IMR-90 (cell line): Measurements from ENCODE around the gene CATSPER1. TPM values are rescaled to one million over a fixed set of nuclear protein-coding genes. Genes with fewer than 3 reads are reported as not detected.

ENCODE experiments used
- ATAC-seq: fragments of 200-7000 bp; cut with Tn5 transposase; 2 replicates; pipeline ENCODE4 v1.9.1; 2020; ENCODE audit warnings: low read depth, mild to moderate bottlenecking, moderate library complexity
- BruUV-seq: library from RNA; stranded (reverse); fragments of 400-500 nt; replicated peaks from 2 replicates; lab custom pipeline; 2021; lab: Mats Ljungman, UMichigan
- CTCF ChIA-PET: fragments of 300-600 bp; formaldehyde crosslinking; extraction: SDS; loops from one replicate; lab custom pipeline; 2021; ENCODE audit warnings: antibody characterized with exemption; lab: Yijun Ruan, JAX
- POLR2A ChIA-PET: fragments of 300-600 bp; sonication (Branson Sonifier 250); formaldehyde crosslinking; loops from one replicate; lab custom pipeline; 2022; ENCODE audit warnings: antibody characterized with exemption; ENCODE audit not compliant: unreplicated experiment; lab: Charles Lee
- DNase-seq: peaks from one replicate; pipeline ENCODE4 v3.0.0; 2013
- H2AFZ ChIP-seq: replicated peaks from 2 replicates; pipeline ENCODE3; 2013; ENCODE audit warnings: low read length, mild to moderate bottlenecking; ENCODE audit not compliant: poor library complexity
- H2AK5ac ChIP-seq: 2 replicates; pipeline ENCODE4 v1.6.1; 2013; ENCODE audit warnings: low read depth, low read length, inconsistent platforms
- H2AK9ac ChIP-seq: replicated peaks from 2 replicates; pipeline ENCODE3; 2013; ENCODE audit warnings: mild to moderate bottlenecking, low read depth, low read length, moderate library complexity; ENCODE audit not compliant: poor library complexity
- H2BK120ac ChIP-seq: 2 replicates; pipeline ENCODE4 v1.6.1; 2013; ENCODE audit warnings: low read depth, low read length, inconsistent platforms
- H2BK15ac ChIP-seq: 3 replicates; pipeline ENCODE4 v1.6.1; 2013; ENCODE audit warnings: low read depth, low read length, inconsistent platforms
- H2BK20ac ChIP-seq: 2 replicates; pipeline ENCODE4 v1.6.1; 2013; ENCODE audit warnings: low read depth, mild to moderate bottlenecking, inconsistent platforms, low read length, moderate library complexity
- H2BK5ac ChIP-seq: 2 replicates; pipeline ENCODE4 v1.6.1; 2013; ENCODE audit warnings: mild to moderate bottlenecking, low read depth, low read length, inconsistent platforms; ENCODE audit not compliant: poor library complexity, severe bottlenecking
- H3K14ac ChIP-seq: replicated peaks from 2 replicates; pipeline ENCODE4 v1.6.1; 2013; ENCODE audit warnings: low read depth, low read length, inconsistent platforms
- H3K18ac ChIP-seq: 2 replicates; pipeline ENCODE4 v1.6.1; 2013; ENCODE audit warnings: low read depth, low read length, control low read depth
- H3K23ac ChIP-seq: 2 replicates; pipeline ENCODE4 v1.6.1; 2013; ENCODE audit warnings: low read depth, low read length, inconsistent platforms
- H3K27ac ChIP-seq: 2 replicates; pipeline ENCODE4 v1.5.1; 2013; ENCODE audit warnings: mild to moderate bottlenecking, control low read depth, low read length; ENCODE audit not compliant: insufficient read depth
- H3K27me3 ChIP-seq: 2 replicates; pipeline ENCODE4 v1.6.1; 2013; ENCODE audit warnings: low read length; ENCODE audit not compliant: control insufficient read depth, insufficient read depth
- H3K36me3 ChIP-seq: 2 replicates; pipeline ENCODE4 v1.6.1; 2013; ENCODE audit warnings: low read length, mixed read lengths; ENCODE audit not compliant: control insufficient read depth, insufficient read depth
- H3K4ac ChIP-seq: 2 replicates; pipeline ENCODE4 v1.6.1; 2013; ENCODE audit warnings: low read depth, low read length, inconsistent platforms
- H3K4me1 ChIP-seq: 2 replicates; pipeline ENCODE4 v1.6.1; 2013; ENCODE audit warnings: low read length, mixed read lengths; ENCODE audit not compliant: control insufficient read depth, insufficient read depth
- H3K4me2 ChIP-seq: 2 replicates; pipeline ENCODE4 v1.6.1; 2013; ENCODE audit warnings: low read depth, mild to moderate bottlenecking, control low read depth, low read length, moderate library complexity
- H3K4me3 ChIP-seq: 2 replicates; pipeline ENCODE4 v1.5.1; 2013; ENCODE audit warnings: low read depth, mild to moderate bottlenecking, control low read depth, low read length, moderate library complexity; ENCODE audit not compliant: insufficient read depth
- H3K56ac ChIP-seq: 2 replicates; pipeline ENCODE4 v1.6.1; 2013; ENCODE audit warnings: low read length, inconsistent platforms; ENCODE audit not compliant: insufficient read depth; ENCODE audit errors: extremely low read depth
- H3K79me1 ChIP-seq, 2 experiments: 2 replicates each; pipeline ENCODE4 v1.6.1; 2013; ENCODE audit warnings: low read length in 2 of 2, inconsistent platforms in 1 of 2, low read depth in 1 of 2
- H3K9ac ChIP-seq: 2 replicates; pipeline ENCODE4 v1.6.1; 2013; ENCODE audit warnings: low read depth, low read length, control low read depth
- H3K9me1 ChIP-seq: 2 replicates; pipeline ENCODE4 v1.6.1; 2013; ENCODE audit warnings: low read length, inconsistent platforms; ENCODE audit not compliant: insufficient read depth
- H3K9me3 ChIP-seq: 2 replicates; pipeline ENCODE4 v1.6.1; 2013; ENCODE audit warnings: low read length; ENCODE audit not compliant: control insufficient read depth, insufficient read depth
- H4K20me1 ChIP-seq: 2 replicates; pipeline ENCODE4 v1.6.1; 2013; ENCODE audit warnings: low read length, inconsistent platforms; ENCODE audit not compliant: insufficient read depth
- H4K5ac ChIP-seq: 2 replicates; pipeline ENCODE4 v1.6.1; 2013; ENCODE audit warnings: mild to moderate bottlenecking, low read depth, low read length, control low read depth
- H4K8ac ChIP-seq, 2 experiments: 2 replicates each; pipeline ENCODE4 v1.6.1; 2013; ENCODE audit warnings: low read depth in 2 of 2, low read length in 2 of 2, control low read depth in 1 of 2, inconsistent platforms in 1 of 2
- H4K91ac ChIP-seq: 2 replicates; pipeline ENCODE4 v1.6.1; 2013; ENCODE audit warnings: low read depth, low read length, inconsistent platforms; ENCODE audit not compliant: insufficient read depth
- CHD1 ChIP-seq: IDR thresholded peaks from 2 replicates; pipeline ENCODE4 v1.6.1; 2012; ENCODE audit warnings: low read depth, low read length, improper control_type of control experiment
- FOS ChIP-seq: fragments of 150-350 bp; IDR thresholded peaks from 2 replicates; pipeline ENCODE4 v1.6.1; 2016; ENCODE audit warnings: low read depth, low read length
- NFE2L2 ChIP-seq: fragments of 150-350 bp; IDR thresholded peaks from 2 replicates; pipeline ENCODE4 v1.6.1; 2016; ENCODE audit warnings: low read depth, mild to moderate bottlenecking, low read length
- WGBS, 2 experiments: methylation state at CpG; one replicate each; pipeline versions ENCODE4 v1.1.5 to v1.1.7; 2013; ENCODE audit warnings: missing lambda C conversion rate in 2 of 2; ENCODE audit not compliant: insufficient read length in 1 of 2; ENCODE audit errors: extremely low coverage in 2 of 2; 5-methylcytosine and 5-hydroxymethylcytosine counted together
- dilution Hi-C: fragments of 300-500 bp; cut with HindIII; formaldehyde crosslinking; loops from one replicate; pipeline ENCODE4 v1.14.3; 2018; ENCODE audit warnings: low sequenced_read_pairs; ENCODE audit not compliant: unreplicated experiment
- in situ Hi-C: fragments of 300-500 bp; cut with MboI; formaldehyde crosslinking; loops from 3 replicates; pipeline ENCODE4 v1.14.3; 2019; ENCODE audit warnings: low sequenced_read_pairs, inconsistent platforms, mixed read lengths
- intact Hi-C: fragments of 100-400 bp; cut with micrococcal nuclease; formaldehyde crosslinking; loops from 2 replicates; pipeline ENCODE4 v1.10.0; 2022
- polyA plus RNA-seq, 3 experiments: library from polyadenylated mRNA; depleted of rRNA; stranded (reverse); fragments of >200 nt; gene quantifications; 2 replicates each; pipeline ENCODE4 v1.2.3, GENCODE V29; 2012; ENCODE audit warnings: low replicate concordance in 1 of 3
- total RNA-seq: library from RNA; depleted of rRNA; stranded (reverse); fragments of >200 nt; gene quantifications from 2 replicates; pipeline ENCODE4 v1.2.3, GENCODE V29; 2012

Gene CATSPER1
- total and polyA plus RNA-seq, 2 of the 4 experiments (the other 2 are of a cell fraction): 0.18 to 0.91 TPM

DNA sequence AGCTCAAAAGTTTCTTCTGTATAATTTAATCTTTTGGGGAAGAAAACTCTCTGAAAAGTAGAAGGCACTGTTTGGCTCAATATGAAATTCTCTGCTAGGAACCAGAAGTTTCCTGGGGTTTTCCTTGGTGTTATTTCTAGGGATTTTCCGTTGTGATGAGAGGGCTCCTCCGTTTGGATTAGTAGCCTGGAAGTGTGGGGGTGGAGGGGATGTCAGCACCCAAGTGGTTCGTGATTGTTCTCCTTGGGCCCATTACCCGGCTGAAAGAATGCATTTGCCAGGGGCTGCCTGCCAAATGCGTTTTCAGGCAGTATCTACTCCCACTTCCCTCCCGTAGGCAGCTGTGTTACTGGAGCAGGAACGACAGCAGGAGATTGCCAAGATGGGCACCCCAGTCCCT lies 30.2 kb upstream of the CATSPER1 start:
- ChIA-PET CTCF (no interaction called here), POLR2A (no interaction called here)
- no peaks in the 10 kb centered on the region for H3K9me3 ChIP-seq
- dilution Hi-C loops (no loop called here), intact Hi-C loops (no loop called here), in situ Hi-C loops (no loop called here)
- H3K4ac ChIP-seq: no peak overlapping the region
- no peak overlapping the region for H3K18ac ChIP-seq
- no peak overlapping the region for H2AK5ac ChIP-seq
- no TSS peak for BruUV-seq
- H2AFZ ChIP-seq: no peak overlapping the region
- no peak overlapping the region for H3K4me3 ChIP-seq
- H2BK5ac ChIP-seq: no peak overlapping the region
- H2BK15ac ChIP-seq: no peak overlapping the region
- no peaks in the 10 kb centered on the region for H3K9me1 ChIP-seq
- no peak overlapping the region for H3K23ac ChIP-seq
- no peak overlapping the region for H4K5ac ChIP-seq
- H3K27ac ChIP-seq: no peak overlapping the region
- H4K8ac ChIP-seq: no peak overlapping the region
- no peak overlapping the region for H3K4me2 ChIP-seq
- H3K56ac ChIP-seq: no peak overlapping the region
- H4K91ac ChIP-seq: no peak overlapping the region
- H3K9ac ChIP-seq: no peak overlapping the region
- DNase-seq (no peak), ATAC-seq (no peak)
- no peak overlapping the region for H2BK20ac ChIP-seq
- H3K36me3 ChIP-seq: peaks cover 55% of the 10 kb centered on the region
- H3K4me1 ChIP-seq: peaks cover 2% of the 10 kb centered on the region
- no peak overlapping the region for H3K14ac ChIP-seq
- no peak overlapping the region for H2BK120ac ChIP-seq
- no peak for TF ChIP-seq FOS
- TF ChIP-seq NFE2L2: no peak
- no peak for TF ChIP-seq CHD1
- H3K79me1 ChIP-seq: peaks cover 40 to 53% of the 10 kb centered on the region in 2 experiments
- H2AK9ac ChIP-seq: no peak overlapping the region
- H4K20me1 ChIP-seq: peaks cover 14% of the 10 kb centered on the region; the same call in 1 of the 2 replicates
- 100% methylated on average over 2 of the region's 7 CpGs; no CpG with 5 or more reads in 1 of the 2 experiments for WGBS, 2 experiments
- H3K27me3 ChIP-seq: no peaks in the 10 kb centered on the region
